Fibroblast of skin of left biceps (primary cell): ENCODE data around the gene TRAPPC2L.
"Not testable (repeated sequence)": the region's sequence is repeated elsewhere in the genome, so short reads cannot be mapped to it uniquely, and the experiment has no call there.

Experiments used
- DNase-seq, 2 experiments: peaks; one replicate each; pipeline ENCODE4 v3.0.0-alpha.2; 2013; ENCODE audit warnings: low read depth in 2 of 2

The TRAPPC2L gene

DNA sequence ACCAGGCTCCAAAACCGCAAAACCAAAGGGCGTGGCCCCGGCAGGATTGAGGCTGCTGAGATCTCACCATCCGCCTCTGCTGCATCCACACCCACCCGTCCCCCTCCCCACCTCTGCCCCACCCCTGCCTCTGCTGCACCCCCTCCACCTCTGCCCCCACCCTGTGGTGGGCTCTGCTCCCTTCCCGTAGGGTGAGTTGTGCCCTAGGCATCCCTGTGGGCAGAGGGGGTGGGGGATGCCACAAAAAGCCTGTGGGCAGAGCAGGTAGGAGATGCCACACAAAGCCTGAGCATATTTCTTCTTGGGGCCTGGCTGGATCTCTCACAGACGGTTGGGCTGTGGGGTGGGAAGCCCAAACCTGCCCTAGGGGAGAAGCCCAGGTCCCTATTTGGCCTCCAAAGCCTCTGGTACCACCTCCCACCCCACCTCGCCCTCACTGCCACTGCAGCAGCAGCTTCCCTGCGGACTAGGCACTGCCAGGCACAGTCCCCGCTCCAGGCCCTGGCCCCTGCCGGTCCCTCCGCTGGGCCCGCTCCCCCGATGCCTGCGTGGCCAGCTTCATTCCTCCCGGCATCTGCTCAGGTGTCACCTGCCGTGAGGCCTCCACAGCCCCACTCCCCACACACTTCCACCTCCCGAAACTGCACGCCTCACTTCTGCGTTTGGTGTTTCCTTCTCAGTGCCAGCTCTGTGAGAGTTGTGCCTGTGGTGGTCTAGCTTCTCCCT is 20.8 kb downstream of the TRAPPC2L start:
- DNase-seq: no peak

DNA sequence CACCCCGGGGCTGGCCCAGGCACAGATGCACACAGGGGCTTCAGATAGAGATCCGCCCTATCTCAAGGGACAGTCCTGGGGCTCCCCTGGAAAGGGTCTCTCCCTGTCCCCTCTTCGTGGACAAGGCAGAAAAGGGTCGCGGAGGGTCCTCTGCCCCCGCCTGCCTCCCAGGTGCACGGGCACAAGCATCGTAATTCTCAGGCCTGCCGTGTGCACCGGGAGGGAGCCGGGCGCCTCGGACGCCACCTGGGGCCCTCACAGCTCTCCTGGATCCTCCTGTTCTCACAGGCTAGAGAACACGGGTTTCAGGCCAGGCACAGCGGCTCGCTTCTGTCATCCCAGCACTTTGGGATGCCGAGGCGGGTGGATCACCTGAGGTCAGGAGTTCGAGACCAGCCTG is 21.4 kb downstream of the TRAPPC2L start:
- no peak for DNase-seq

DNA sequence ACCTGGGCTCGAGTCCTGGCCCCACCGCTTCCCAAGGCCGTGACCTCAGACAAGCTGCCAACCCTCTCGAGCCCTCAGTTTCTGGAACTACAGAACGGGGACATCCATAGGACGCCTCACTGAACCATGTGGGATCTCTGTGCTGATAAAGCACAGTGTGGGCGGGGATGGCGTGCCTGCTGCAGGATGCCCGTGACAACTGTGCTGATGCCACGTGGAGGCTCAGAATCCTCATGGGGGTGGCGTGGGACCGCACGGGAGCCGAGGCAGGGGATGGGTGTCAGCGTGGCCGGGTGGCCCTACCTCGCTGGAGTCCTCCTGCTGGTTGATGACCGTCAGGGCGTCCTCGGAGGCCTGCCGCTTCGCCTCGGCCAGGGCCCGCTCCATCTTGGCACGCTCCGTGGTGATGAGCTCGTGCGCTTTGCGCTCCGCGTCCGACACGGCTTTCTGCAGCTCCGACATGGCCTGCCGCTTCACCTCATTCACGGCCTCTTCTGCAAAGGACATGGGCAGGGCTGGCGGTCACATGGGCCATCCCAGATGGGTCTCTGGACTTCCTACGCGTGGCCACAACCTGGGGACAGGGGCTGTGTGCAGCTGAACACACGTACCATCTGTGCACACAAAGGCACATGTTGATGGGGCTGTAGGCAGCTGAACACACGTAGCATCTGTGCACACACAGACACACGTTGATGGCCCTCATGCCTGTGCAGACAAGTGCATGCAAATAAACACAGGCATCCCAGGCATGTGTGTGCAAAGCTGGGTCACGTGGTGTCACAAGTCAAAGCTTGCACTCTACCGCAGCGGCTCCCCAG is 22.2 kb downstream of the TRAPPC2L start:
- no peak for DNase-seq

DNA sequence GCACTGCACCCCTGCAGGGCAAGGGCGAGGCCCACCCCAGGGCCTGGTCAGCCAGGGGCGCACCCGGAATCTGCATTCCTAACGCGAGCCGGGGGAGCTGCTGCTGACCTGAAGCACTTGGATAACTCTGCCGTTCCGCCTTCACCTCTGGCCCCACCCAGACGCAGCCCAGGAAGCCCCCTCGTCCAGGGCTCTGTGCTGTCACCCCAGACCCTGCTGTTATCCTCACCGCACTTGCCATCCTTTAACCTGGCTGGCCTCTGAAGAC is 22.8 kb downstream of the TRAPPC2L start:
- DNase-seq: no peak

DNA sequence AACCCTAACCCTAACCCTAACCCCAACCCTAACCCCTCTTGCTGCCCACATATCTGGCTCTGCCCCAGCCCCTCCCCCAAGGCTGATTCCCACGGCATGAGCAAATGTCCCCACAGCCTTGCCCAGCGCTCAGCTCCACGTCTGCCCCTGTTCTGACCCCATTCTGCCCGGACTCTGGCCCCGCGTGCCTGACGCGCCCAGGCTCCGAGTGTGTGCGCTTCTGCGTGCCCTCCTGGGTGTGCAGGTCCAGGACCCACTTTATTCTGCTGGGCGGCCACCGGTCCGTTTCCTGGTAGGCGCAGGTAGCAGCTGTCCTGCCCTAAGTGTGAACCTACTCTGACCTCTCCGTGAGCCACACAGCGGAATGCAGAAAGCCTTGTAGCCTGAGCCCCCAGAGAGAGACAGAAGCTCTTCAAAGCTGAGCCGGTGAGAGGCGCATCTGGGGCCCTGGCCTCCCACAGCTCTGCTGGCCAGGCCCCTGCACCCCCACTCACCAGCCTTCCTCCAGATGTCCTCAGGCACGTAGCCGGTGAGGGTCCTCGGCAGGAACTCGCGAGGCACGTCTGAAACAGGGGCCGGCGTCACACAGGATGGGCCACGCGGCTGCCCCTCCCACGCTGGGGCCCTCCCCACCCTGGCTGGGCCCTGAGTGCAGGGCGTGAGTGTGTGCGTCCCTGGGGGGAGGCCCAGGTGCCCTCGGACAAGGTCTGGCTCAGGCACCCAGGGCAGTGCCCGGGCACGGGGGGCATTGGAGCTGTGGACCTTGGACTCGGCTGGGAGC is 23.5 kb downstream of the TRAPPC2L start:
- DNase-seq: no peak

DNA sequence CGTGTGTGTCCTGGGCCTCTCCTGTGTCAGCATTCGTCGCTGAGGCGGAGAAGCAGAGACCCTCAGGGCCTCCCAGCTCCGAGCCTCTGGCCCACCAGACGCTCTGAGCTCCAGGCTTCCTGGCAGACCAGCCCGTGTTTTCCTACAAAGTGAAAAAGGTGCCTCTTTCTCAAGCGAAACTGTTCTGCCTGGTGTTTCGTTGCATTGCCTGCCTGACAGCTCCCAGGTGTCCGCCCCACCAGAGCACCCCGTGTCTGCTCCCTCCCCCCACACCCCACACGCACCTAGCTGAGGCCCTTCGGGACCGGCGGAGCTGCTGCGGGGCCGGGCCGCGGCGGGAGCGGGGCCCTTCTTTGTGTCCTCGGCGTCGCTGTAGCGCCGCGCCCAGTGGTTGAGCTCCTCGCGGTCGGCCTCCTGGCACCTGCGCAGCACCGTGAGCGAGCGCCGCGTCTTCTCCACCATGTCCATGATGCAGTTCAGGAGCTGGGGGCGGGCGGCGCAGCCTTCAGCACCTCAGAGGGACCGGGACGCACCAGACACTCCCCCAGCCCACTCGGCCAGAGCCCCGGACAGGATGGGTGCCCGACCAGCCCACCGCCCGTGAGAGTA is 24.2 kb downstream of the TRAPPC2L start:
- no peak for DNase-seq

DNA sequence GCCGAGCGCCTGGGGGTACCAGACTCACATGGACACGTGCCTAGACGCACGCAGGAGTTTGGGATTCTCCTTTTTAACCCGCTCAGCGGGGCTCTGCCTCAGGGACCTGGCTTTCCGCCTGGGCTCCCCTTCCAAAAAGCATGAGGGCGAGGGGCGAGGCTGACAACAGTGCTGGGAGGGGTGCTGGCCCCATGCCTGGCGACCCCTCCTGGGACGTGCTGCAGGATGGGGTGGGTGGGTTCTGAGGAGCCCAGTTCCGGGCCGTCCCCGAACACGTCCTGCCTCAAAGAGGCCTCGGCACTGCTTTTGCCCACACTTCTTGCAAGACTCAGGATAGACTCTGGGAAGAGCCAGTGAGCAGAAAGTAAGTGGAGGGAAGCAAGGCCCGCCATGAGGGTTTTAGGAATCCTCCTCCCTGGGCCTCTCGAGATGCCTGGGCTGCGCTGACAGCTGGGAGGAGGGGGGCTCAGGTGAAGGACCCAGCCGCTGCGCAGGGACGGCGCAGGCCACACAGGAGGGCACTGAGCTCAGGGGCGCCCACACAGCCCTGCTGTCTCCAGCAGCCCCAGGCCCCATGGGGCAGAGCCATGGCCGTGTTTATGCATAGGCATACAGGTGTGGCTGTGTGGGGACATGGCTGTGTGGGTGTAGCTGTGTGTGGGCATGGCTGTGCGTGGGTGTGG is 24.9 kb downstream of the TRAPPC2L start:
- DNase-seq: no peak

DNA sequence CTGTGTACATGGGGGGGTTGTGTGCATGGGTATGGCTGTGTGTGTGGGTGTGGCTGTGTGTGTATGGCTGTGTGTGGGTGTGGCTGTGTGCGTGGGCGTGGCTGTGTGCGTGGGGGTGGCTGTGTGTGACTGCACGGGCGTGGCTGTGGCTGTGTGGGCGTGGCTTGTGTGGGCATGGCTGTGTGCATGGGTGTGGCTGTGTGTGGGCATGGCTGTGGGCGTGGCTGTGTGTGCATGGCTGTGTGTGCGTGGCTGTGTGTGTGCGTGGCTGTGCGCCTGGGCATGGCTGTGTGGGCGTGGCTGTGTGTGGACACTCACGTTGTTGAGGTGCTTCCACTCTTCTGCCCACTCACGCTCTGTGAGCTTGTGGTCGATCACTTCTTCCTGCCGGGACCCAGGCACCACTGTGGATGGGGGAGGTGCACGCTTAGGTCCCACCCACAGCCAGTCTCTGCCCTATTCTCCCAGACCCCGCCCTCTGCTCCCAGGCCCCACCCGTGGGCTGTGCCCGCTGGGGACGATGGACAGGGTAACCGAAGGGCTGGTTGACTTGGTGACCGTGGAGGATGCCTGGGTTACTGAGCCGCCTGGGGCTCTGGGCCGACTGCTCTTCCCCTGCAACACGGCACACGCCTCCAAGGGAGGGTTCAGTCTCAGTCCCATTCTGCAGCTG is 25.6 kb downstream of the TRAPPC2L start:
- DNase-seq: no peak

DNA sequence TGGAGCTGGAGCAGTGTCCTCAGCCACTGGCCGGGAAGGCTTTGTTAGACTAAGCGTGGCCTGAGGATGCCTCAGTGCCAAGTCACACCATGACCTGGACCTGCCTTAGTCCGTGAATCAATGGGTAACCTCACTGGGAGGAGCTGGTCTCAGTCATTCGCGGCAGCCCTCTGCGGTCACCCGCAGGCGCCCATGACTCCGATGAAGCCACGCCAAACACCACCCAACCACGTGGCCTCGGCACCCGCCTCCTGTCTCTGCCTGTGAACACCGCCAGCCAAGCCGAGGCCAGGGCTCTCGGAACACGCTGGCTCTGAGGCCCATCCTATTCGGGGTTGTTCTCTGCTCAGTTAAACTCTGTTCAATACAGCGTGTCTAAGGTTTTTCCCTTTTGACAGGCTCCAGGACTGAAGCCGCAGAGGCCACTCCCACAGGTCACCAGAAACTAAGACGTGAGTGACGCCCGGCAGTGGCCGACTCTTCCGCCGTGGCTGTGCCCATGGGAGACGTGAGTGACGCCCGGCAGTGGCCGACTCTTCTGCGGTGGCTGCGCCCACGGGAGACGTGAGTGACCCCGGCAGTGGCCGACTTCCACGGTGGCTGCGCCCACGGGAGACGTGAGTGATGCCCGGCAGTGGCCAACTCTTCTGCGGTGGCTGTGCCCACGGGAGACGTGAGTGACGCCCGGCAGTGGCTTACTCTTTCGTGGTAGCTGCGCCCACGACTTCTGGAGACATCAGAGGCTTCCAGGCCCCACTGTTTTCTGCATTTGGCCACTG is 26.4 kb downstream of the TRAPPC2L start:
- DNase-seq: no peak

DNA sequence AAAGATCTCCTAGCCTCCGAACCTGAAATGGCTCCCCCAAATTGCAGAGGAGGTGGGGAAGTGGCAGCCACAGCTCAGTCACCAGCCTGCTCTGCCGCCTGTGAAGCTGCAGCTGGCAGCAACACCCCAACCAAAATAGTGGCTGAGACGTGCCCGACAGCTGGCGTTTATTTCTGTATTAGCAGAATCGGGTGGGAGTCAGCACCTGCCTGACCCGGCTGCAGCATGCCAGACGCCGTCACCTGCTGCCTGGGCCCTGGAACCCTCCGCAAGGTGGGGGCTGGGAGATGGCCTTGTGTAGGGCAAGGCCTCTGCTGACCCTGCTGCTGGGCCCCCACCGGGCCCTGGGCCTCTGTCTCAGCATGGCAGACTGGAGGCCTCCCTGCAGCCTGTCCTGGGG is 27.0 kb downstream of the TRAPPC2L start:
- DNase-seq: no peak

DNA sequence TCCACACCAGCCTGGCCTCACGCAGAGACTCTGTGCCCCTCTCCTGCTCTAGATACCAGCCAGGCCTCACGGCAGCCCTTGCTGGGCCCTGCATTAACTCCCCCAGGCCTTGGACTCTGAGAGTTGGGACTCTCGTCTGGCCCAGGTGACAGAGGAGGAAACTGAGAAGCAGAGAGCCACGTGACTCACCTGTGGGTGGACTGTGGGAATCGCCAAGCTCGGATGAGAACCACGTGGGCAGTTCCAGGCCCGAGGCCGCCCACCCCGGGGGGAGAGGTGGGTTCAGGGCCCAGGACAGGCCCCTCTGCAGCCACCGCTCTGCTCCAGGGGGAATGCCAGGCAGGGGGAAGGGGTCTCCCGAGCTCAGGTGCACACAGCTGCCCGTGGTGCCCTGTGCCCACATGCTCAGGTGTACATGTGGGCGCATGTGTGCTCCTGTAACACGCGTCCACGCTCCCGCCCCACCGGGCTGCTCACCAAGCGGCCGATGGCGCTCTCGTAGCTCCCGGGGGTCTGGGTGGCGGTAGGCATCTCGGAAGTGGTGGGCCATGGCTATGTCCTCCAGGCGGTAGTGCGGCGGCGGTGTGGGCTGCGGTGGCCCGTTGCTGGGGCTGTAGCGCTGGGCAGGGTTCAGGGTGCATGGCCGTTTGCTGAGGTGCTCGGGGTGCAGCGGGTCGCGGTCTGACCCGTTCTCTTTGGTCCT is 27.8 kb downstream of the TRAPPC2L start:
- DNase-seq: no peak

DNA sequence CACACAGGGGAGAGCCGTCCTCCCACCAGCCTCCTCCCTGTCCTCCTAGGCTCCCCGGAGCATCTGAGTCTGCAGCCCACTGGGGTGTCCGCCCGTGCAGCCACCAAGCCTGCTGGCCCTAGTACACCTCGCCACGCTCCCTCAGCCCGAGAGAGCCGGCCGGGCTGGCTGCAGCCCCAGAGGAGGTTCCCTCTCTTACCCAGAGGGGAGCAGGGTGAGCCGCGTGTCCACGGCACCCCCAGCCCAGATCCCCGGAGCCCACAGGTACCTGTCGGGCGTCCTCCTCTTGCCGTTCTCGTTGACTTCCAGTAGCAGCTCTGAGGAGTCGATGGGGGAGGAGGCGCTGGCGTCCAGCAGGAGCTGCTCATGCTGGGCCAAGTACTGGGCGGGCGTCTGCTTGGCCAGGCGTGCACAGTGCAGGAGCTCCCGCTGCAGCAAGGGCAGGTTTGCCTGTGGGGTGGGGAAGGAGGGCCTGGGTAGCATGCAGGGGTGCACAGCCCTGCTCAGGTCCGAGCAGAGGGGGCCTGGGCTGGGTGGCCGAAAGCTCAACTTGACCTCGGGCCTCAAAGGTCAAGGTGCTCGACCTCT is 28.9 kb downstream of the TRAPPC2L start:
- no peak for DNase-seq

DNA sequence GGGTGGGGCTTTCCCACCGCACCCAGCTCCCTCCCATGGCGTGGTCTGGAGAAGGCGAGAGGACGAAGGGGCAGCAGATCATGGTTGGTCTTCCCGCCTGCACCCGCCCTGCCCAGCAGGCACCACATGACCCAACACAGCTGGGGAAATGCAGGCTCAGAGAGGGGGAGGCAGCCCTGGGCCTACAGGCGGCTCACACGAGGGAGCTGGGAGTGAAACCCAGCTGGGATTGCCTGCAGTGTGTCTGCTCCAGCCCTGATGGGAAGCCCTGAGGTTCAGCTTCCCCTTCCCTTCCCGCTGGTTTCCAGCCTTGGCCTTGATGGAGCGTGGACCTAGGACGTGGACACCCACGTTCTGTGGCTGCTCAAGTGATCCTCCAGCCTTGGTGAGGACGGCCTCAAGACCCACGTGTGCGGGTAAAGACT is 29.5 kb downstream of the TRAPPC2L start:
- DNase-seq: no peak

DNA sequence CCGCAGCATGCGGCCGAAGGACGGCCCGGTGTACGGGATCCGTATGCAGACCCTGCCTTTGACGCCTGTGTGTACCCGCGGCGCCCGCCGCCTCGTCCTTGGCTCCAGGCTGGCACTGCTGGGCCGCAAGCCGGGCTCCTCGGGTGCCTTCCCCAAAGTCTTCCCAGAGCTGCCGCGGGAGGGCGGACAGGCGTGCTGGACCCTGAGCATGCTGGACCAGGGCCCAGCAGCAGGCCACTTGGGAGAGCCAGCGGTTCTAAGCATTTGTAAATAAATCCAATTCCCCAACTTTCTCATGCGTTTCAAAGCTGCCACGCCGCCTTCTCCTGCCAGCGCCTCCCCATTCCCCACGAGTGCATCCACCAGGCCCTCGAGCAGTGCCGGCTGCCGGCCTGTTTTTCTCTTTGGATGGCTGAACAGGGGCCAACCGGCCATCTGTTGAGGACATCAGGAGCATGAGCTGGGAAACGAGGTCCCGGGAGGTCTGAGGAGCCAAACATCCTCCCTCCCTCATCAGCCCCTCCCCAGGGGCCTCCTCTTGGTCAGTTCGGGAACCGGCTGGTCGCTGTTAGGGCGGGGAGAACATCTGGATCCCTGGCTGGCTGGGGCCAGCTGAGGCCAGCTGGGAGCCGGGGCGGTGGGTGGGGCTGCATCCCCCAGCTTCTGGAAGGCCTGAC is 30.1 kb downstream of the TRAPPC2L start:
- no peak for DNase-seq

DNA sequence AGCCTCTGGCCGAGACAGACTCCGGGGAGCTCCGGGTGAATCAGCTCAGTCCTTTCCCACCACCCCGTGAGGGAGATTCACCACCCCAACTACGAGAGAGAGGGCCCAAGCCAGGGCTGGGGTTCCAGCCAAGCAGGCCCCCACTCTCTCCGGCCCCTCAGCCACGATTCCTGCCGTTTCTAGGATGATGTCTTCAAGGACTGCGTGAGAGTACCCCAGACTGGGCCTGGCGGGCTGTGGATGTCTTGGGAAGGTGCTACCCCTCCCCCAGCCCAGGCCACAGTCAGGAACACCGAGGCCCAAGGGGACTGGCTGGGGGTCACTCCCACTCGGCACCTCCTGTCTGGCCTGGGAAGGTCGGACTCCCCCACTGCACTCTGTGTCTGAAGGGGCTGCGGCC is 31.1 kb downstream of the TRAPPC2L start:
- no peak for DNase-seq

DNA sequence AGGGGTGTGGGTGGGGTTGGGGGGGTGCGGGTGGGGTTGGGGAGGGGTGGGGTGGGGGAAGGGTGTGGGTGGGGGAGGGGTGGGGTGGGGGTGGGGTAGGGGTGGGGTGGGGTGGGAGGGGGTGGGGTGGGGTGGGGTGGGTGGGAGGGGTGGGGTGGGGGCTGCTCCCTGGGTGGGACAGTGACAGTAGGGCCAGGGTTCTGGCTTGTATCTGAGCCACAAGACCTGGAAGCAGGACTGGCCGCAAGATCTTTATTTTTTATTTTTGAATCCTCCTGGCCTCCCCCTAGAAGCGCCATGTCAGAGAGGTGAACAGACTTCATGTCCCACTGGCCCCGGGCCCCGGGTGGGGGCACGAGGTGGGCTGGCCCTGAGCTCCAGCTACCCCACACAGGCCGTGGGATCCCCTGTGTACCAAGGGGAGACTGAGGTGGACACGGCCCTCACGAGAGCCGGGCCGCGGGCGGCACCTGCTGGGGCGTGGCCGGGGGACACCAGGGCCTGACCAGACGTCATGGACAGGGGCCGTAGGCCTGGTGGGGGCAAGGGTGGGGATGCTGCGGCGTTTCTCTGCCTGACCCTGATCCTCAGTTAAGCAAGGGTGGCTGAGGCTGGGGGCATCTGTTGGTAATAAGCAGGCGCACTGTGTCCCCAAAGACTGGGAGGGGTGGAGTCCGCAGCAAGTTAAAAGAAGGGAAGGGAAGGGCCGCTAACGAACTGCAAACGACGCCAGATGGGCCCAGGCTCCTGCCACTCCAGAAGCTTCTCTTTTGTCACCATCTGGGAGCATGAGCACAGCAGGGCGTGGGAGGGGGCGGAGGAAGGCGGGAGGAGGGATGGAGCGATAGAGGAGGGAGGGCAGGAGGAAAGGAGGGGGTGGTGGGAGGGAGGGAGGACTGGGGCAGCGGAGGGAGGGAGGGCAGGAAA is 31.8 kb downstream of the TRAPPC2L start:
- DNase-seq: no peak

DNA sequence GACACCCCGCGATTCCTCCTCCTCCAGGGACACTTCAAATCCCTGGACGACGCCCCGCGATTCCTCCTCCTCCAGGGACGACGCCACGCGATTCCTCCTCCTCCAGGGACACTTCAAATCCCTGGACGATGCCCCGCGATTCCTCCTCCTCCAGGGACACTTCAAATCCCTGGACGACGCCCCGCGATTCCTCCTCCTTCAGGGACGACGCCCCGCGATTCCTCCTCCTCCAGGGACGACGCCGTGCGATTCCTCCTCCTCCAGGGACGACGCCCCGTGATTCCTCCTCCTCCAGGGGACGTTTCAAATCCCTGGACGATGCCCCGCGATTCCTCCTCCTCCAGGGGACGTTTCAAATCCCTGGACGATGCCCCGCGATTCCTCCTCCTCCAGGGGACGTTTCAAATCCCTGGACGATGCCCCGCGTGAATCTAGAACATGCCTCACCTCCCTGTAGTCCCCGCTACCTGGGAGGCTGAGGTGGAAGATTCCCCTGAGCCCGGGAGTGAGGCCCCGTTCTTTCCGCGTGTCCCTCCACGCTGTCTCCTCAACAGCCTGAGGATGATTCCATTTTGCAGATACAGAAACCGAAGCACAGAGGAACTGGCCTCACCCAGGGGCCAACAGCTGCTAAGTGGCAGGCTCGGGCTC is 32.9 kb downstream of the TRAPPC2L start:
- DNase-seq: not testable (repeated sequence)
